ENCODE results near the gene GPC6. TPM values are rescaled to one million over a fixed set of nuclear protein-coding genes. Genes with fewer than 3 reads are reported as not detected.

Gene GPC6
- total RNA-seq, 5 donors from 2014 or later (not counting 1 experiment from before 2014, with no cell fraction given): 0.03 to 0.18 (median 0.06) TPM; not detected in 2

DNA sequence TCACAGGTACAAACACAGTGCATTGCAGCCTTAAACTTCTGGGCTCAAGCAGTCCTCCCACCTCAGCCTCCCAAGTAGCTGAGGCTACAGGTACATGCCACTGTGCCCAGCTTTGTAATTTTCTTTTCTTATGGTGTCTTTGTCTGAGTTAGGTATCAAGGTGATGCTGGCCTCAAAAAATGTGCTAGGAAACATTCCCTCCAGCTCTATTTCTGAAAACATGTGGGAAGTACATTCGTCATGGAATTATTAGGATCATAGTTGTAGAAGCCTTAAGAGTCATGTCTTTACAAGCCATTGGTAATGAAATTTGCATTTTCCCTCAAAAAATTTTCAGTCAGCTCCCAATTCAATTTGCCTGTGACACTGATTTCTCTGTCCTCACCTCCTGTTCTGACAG, 1021.3 kb downstream of the GPC6 start:
- Mint-ChIP-seq H3K9me3 (no peaks in the 10 kb centered on the region), H3K27ac (no peak overlapping the region), H3K36me3 (no peaks in the 10 kb centered on the region), H3K4me1 (peaks cover 0 to 1% (median 0%) of the 10 kb centered on the region in 3 donors), H3K4me3 (no peak overlapping the region), H3K27me3 (peaks cover 0 to 8% of the 10 kb centered on the region in 2 donors)
- Histone ChIP-seq H3K9me3 (no peaks in the 10 kb centered on the region), H3K27ac (ENCODE audit: low read length) (no peak overlapping the region), H3K4me3 (ENCODE audit: control insufficient read depth in 1 of 2, extremely low read depth in 1 of 2, low read length in 1 of 2) (no peak overlapping the region), H3K27me3 (replicated peaks in 1 of 2; ENCODE audit: control insufficient read depth in 2 of 2, extremely low read depth in 1 of 2, insufficient read depth in 2 of 2, low read length in 1 of 2) (no peaks in the 10 kb centered on the region), H3K36me3 (ENCODE audit: control insufficient read depth in 2 of 2, extremely low read depth in 1 of 2, insufficient read depth in 1 of 2, low read length in 1 of 2) (no peaks in the 10 kb centered on the region), H3K4me1 (ENCODE audit: control insufficient read depth in 1 of 2, extremely low read depth in 1 of 2, insufficient read depth in 2 of 2, low read length in 2 of 2) (no peaks in the 10 kb centered on the region)
- ChIA-PET POLR2A (no interaction called here), CTCF (no interaction called here)
- no peak for DNase-seq
- no CpG with 5 or more reads among the region's 1 CpG for WGBS (ENCODE audit: insufficient coverage)
- no peak for ATAC-seq (replicated peaks in 1 of 4)

DNA sequence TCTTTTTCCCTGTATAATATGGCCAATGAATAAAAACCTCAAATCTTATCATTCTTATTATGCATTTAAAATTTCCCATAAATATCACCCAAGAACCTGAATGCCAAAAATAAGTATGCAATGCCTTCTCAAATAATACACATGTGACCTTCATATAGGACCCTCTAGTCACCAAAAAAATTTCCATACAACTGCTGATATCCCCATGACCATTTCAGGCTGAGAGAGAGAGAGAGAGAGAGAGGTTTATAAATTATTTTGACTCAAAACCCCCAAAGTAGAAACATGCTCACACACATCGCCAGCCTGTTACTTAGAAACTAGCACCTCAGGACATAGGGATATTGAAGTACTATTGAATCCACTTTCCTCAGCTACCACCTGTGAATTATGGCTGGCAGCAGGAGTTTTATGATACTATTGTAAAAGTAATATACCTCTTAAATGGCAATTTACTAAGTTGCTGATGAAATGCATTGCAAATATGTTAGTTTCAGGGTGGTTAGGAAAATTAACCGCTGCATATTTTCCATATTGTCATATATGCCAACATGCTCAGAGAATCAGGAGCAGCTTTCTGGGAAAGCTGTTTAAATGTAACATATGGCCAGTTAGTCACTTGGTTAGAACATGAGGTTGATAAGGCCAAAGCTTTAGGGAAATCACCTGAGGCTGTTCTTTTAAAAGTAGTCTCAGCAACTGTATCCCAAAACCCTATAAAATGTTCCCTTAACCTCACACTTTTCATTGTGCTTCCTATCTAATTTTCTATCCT, 1022.0 kb downstream of the GPC6 start:
- Histone ChIP-seq H3K9me3 (no peaks in the 10 kb centered on the region), H3K4me1 (ENCODE audit: control insufficient read depth in 1 of 2, extremely low read depth in 1 of 2, insufficient read depth in 2 of 2, low read length in 2 of 2) (no peaks in the 10 kb centered on the region), H3K4me3 (ENCODE audit: control insufficient read depth in 1 of 2, extremely low read depth in 1 of 2, low read length in 1 of 2) (no peak overlapping the region), H3K27ac (ENCODE audit: low read length) (no peak overlapping the region), H3K36me3 (ENCODE audit: control insufficient read depth in 2 of 2, extremely low read depth in 1 of 2, insufficient read depth in 1 of 2, low read length in 1 of 2) (no peaks in the 10 kb centered on the region), H3K27me3 (replicated peaks in 1 of 2; ENCODE audit: control insufficient read depth in 2 of 2, extremely low read depth in 1 of 2, insufficient read depth in 2 of 2, low read length in 1 of 2) (no peaks in the 10 kb centered on the region)
- Mint-ChIP-seq H3K27ac (no peak overlapping the region), H3K36me3 (no peaks in the 10 kb centered on the region), H3K4me3 (no peak overlapping the region), H3K27me3 (peaks cover 0 to 8% of the 10 kb centered on the region in 2 donors), H3K4me1 (no peaks in the 10 kb centered on the region), H3K9me3 (no peaks in the 10 kb centered on the region)
- ATAC-seq (replicated peaks in 1 of 4) (no peak), DNase-seq (no peak)
- CTCF ChIA-PET: no interaction called here
- POLR2A ChIA-PET: no interaction called here
- no CpG with 5 or more reads among the region's 2 CpGs for whole genome bisulfite sequencing (ENCODE audit: insufficient coverage)

DNA sequence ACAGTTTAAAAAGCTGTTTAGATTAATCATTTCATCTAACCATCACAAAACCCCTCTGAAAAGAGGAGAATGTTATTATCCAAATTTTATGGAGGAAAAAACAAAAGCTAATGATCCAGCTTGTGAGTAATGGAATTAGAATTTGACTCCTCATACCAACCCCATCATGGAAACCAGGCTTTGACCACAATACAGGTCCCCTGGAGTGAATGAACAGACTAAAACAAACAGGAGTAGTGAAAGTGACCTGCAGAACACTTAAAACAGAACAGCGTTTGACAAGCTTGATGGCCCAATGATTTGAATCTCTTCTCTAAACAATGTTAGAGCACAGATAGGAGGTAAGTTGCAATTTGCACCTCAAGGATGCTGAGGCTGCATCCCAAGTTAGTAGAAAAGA, 1022.9 kb downstream of the GPC6 start:
- ChIA-PET POLR2A (no interaction called here), CTCF (no interaction called here)
- Mint-ChIP-seq H3K36me3 (no peaks in the 10 kb centered on the region), H3K27me3 (peaks cover 0 to 8% of the 10 kb centered on the region in 2 donors), H3K4me1 (no peaks in the 10 kb centered on the region), H3K27ac (no peak overlapping the region), H3K4me3 (no peak overlapping the region), H3K9me3 (no peaks in the 10 kb centered on the region)
- Histone ChIP-seq H3K4me1 (ENCODE audit: control insufficient read depth in 1 of 2, extremely low read depth in 1 of 2, insufficient read depth in 2 of 2, low read length in 2 of 2) (no peaks in the 10 kb centered on the region), H3K9me3 (no peaks in the 10 kb centered on the region), H3K27ac (ENCODE audit: low read length) (no peak overlapping the region), H3K36me3 (ENCODE audit: control insufficient read depth in 2 of 2, extremely low read depth in 1 of 2, insufficient read depth in 1 of 2, low read length in 1 of 2) (no peaks in the 10 kb centered on the region), H3K4me3 (ENCODE audit: control insufficient read depth in 1 of 2, extremely low read depth in 1 of 2, low read length in 1 of 2) (no peak overlapping the region), H3K27me3 (replicated peaks in 1 of 2; ENCODE audit: control insufficient read depth in 2 of 2, extremely low read depth in 1 of 2, insufficient read depth in 2 of 2, low read length in 1 of 2) (no peaks in the 10 kb centered on the region)
- no CpG with 5 or more reads among the region's 1 CpG for WGBS (ENCODE audit: insufficient coverage)
- no peak for DNase-seq
- no peak for ATAC-seq (replicated peaks in 1 of 4)

DNA sequence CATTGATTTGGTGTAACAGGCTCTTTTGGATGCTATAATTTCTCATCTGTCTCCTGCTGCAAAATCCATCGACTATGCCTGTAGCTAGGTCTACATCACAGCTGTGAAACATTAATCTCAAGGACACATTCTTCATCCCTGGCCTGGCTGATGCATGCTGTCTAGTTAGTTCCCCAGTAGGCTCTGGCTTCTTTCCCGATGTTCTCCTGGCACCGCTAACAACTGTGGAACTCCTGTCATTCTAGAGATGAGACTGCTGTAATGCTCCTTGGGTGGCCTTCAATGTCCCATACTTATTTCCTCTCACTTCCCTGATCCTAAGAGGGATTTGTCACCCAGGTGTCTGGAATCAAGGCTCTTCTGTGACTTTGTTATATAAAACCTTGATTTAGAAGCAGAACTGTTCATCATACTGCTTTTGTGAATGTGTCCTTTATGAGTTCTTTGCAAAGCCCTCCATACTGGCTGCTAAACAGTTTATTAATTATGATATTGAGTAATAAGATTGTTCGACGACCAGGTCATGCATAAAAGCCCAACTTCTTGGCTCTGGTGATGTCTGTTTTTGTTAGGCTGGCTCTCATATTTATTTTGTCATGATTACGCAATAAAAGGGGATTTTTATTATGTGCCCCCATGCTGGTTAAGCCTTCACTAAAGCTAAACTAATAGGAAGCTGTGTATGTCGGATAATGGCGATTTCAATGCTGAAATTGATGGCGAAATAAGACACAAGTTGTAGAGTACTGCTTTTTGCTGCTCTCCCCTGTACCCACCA, 1025.4 kb downstream of the GPC6 start:
- Histone ChIP-seq H3K4me1 (ENCODE audit: control insufficient read depth in 1 of 2, extremely low read depth in 1 of 2, insufficient read depth in 2 of 2, low read length in 2 of 2) (peaks cover 0 to under 1% of the 10 kb centered on the region in 2 experiments), H3K9me3 (no peaks in the 10 kb centered on the region), H3K27me3 (replicated peaks in 1 of 2; ENCODE audit: control insufficient read depth in 2 of 2, extremely low read depth in 1 of 2, insufficient read depth in 2 of 2, low read length in 1 of 2) (no peaks in the 10 kb centered on the region), H3K36me3 (ENCODE audit: control insufficient read depth in 2 of 2, extremely low read depth in 1 of 2, insufficient read depth in 1 of 2, low read length in 1 of 2) (no peaks in the 10 kb centered on the region), H3K4me3 (ENCODE audit: control insufficient read depth in 1 of 2, extremely low read depth in 1 of 2, low read length in 1 of 2) (no peak overlapping the region), H3K27ac (ENCODE audit: low read length) (no peak overlapping the region)
- ChIA-PET POLR2A (no interaction called here), CTCF (no interaction called here)
- ATAC-seq (replicated peaks in 1 of 4) (no peak), DNase-seq (no peak)
- 52% methylated on average over 3 of the region's 9 CpGs for WGBS (ENCODE audit: insufficient coverage)
- Mint-ChIP-seq H3K9me3 (no peaks in the 10 kb centered on the region), H3K4me1 (peaks cover 2 to 12% (median 3%) of the 10 kb centered on the region in 3 donors), H3K4me3 (no peak overlapping the region), H3K27ac (no peak overlapping the region), H3K27me3 (peaks cover 0 to 8% of the 10 kb centered on the region in 2 donors), H3K36me3 (no peaks in the 10 kb centered on the region)

DNA sequence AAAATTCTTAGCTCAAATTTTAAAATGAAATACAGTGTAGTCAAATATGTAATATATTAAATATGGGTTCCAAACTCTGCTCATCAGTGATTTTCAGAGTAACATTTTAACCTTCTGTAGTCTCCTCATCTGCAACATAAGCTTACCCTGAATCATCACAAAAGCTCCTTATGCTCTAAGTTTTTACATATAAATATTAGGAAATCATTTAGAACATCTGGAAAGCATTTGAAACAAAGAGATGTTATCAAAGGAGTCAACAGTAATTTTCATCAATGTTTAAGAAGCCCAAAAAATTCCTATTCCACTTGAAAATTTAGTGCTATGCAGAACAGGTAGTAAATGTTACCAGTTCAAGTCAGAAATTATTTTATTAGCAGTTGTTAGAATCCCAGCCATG, 1028.1 kb downstream of the GPC6 start:
- Histone ChIP-seq H3K9me3 (no peaks in the 10 kb centered on the region), H3K27me3 (replicated peaks in 1 of 2; ENCODE audit: control insufficient read depth in 2 of 2, extremely low read depth in 1 of 2, insufficient read depth in 2 of 2, low read length in 1 of 2) (no peaks in the 10 kb centered on the region), H3K4me1 (ENCODE audit: control insufficient read depth in 1 of 2, extremely low read depth in 1 of 2, insufficient read depth in 2 of 2, low read length in 2 of 2) (peaks cover 0 to 3% of the 10 kb centered on the region in 2 experiments), H3K4me3 (ENCODE audit: control insufficient read depth in 1 of 2, extremely low read depth in 1 of 2, low read length in 1 of 2) (no peak overlapping the region), H3K27ac (ENCODE audit: low read length) (no peak overlapping the region), H3K36me3 (ENCODE audit: control insufficient read depth in 2 of 2, extremely low read depth in 1 of 2, insufficient read depth in 1 of 2, low read length in 1 of 2) (no peaks in the 10 kb centered on the region)
- no peaks in the 10 kb centered on the region for H3K36me3 Mint-ChIP-seq
- ATAC-seq (replicated peaks in 1 of 4) (no peak), DNase-seq (no peak)
- no peak overlapping the region for H3K27ac Mint-ChIP-seq
- no peaks in the 10 kb centered on the region for H3K9me3 Mint-ChIP-seq
- CTCF ChIA-PET: no interaction called here
- H3K4me1 Mint-ChIP-seq: peaks cover 10 to 28% (median 11%) of the 10 kb centered on the region in 3 donors
- POLR2A ChIA-PET: interaction anchor here in 1 of 2 donors (1.1 kb wide), 1 partner anchor 52 kb away, joined by 4 read pairs; no protein-coding TSS in a partner anchor
- peaks cover 0 to 4% of the 10 kb centered on the region in 2 donors for H3K27me3 Mint-ChIP-seq
- H3K4me3 Mint-ChIP-seq: no peak overlapping the region

DNA sequence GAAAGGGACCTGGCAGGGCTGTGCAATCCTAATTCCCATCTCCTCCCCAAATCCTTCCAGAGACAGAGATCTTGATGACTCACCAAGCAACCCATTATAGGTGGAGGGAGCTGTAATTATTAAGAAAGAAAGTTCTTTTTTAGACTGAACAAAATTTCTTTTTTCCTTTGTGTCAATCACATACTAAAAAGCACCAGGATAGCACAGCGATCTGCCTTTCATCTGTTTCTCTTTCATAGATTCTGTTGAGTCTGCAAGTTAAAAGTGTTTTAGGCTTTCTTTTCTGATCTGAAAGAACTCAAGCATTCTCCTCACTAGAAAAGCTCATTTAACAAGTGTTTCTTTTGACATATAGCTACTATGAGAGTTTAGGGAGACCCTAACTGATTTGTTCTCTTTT, 1030.1 kb downstream of the GPC6 start:
- Mint-ChIP-seq H3K4me1 (peaks cover 10 to 34% (median 11%) of the 10 kb centered on the region in 3 donors), H3K4me3 (no peak overlapping the region), H3K9me3 (no peaks in the 10 kb centered on the region), H3K36me3 (no peaks in the 10 kb centered on the region), H3K27me3 (no peaks in the 10 kb centered on the region), H3K27ac (no peak overlapping the region)
- Histone ChIP-seq H3K4me3 (ENCODE audit: control insufficient read depth in 1 of 2, extremely low read depth in 1 of 2, low read length in 1 of 2) (no peak overlapping the region), H3K9me3 (no peaks in the 10 kb centered on the region), H3K27ac (ENCODE audit: low read length) (no peak overlapping the region), H3K36me3 (ENCODE audit: control insufficient read depth in 2 of 2, extremely low read depth in 1 of 2, insufficient read depth in 1 of 2, low read length in 1 of 2) (no peaks in the 10 kb centered on the region), H3K27me3 (replicated peaks in 1 of 2; ENCODE audit: control insufficient read depth in 2 of 2, extremely low read depth in 1 of 2, insufficient read depth in 2 of 2, low read length in 1 of 2) (no peaks in the 10 kb centered on the region), H3K4me1 (ENCODE audit: control insufficient read depth in 1 of 2, extremely low read depth in 1 of 2, insufficient read depth in 2 of 2, low read length in 2 of 2) (peaks cover 0 to 3% of the 10 kb centered on the region in 2 experiments)
- no CpG with 5 or more reads among the region's 1 CpG for WGBS (ENCODE audit: insufficient coverage)
- ATAC-seq (replicated peaks in 1 of 4) (no peak), DNase-seq (no peak)
- ChIA-PET POLR2A (interaction anchor here in 1 of 2 donors (0.6 kb wide), 1 partner anchor 619 kb away, joined by 4 read pairs; no protein-coding TSS in a partner anchor), CTCF (no interaction called here)

All from T-cell (primary cell).